Stromal cell of bone marrow (primary cell): ENCODE data around the gene PIMREG.

ENCODE experiments used
- DNase-seq: peaks from one replicate; pipeline ENCODE4 v3.0.0-alpha.2; 2012; ENCODE audit warnings: low read depth

The PIMREG gene

DNA sequence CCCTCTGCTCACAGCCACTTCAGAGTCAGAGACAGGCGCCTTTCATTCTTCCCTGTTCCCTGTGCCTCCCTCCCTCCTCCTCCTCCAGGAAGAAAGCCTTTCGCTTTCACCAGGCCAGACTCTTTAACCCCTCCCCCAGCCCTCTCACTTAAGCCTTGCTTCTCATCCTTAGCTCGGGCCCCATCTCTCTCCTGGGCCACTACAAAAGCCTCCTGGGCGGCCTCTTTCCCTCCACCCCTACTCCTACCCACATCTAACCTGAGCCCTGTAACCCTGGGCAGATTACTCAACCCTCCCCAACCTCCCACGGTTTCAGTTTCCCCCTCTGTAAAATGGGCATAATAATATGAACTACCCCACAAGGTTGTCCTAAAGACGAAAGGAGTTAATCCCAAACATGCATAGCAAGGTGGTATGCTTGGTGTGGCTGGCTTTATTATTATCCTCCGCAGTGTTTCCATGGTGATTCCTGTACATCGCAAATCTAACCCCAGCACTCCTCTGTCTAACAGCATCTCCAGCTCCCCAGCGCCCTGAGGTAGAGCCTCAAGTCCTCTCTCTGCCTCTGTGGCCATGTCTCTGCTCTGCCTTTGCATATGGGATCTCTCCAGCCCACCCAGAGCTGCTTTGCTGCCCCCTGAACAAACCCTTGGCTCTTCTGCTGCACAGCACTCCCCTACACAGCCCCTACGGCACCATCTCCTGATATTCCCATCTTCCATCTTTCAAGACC, 17.7 kb downstream of the PIMREG start:
- no peak for DNase-seq

DNA sequence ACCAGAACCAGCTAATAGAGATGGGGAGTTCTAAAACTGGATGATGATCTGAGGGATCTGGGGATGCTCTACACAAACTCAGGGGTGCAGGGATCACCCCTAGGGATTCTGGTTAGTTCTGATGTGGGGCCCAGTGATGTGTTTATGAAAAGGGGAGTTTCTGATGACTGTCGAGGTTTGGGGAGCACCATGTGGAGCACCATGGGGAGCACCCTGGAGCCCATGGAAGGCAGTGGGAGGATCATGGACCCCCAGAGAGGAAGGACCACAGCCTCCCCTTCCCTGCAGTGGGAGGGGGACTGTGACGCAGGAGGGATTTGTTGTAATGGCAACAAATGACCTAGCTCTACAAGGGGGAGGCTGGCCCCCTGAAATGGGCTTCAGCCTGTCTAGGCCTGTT, 18.4 kb downstream of the PIMREG start:
- DNase-seq, result no peak

DNA sequence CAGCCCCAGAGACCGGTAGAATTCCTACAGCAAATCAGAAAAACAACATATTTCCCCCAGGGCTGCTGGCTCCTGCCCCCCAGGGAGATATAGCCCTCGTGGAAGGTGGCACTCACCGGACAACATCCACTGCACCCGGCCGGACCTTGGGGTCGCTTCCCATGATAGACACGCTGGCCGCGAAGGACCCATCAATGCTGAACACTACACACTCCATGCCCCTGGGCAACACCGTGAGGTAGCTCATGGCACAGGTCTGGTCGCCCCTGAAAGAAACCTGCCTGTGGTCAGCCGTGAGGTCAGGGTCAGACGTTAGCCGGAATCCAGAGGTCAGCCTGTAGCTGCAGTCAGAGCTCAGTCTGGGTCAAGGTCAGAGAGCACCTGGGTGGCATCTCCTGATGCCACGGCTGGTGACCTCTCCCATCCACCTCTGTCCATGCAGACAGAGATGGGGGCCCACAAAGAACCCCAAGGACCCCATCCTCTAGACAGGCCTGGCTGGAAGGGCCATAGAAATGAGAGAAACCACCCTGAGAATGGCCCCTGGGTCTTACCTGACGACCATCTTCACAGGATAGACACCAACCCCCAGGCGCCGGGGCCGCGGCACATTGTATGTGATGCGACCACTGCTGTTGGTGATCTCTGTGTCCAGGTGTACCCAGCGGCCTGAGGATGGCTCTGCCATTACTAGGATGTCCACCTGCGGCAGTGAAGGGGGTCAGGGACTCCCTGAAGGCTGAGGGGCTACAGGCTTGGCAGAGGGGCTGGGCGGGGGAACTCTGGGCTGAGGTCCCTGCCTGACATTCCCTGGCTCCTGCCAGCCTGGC, 19.6 kb downstream of the PIMREG start:
- DNase-seq, result no peak

DNA sequence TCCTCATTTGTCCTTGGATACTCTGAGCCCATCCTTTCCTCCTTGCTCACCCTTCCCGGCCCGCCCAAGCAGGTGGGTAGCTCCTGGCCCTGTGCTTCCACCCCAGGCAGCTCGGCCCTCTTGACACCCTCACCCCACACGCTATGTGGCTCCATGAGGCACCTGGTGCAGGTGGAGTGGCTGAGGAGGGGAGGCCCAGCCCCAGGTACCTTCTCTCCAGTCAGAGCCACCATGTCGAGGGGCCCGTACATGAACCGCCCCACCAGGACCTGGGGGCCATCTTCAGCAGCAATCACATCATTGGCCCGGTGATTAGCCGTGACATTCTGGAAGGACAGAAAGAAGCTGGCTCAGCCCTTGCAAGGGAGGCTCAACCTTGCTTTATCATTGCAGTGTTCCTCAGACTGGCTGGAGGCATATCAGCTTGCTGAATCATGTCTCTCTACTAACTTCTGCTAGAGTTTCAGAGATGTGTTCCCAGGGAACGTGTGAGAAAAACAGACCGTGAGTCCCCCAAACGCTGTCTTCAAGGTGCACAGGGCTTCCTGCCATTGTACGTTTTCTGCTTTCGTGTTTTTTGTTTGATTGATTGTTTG, 20.3 kb downstream of the PIMREG start:
- DNase-seq, result no peak

DNA sequence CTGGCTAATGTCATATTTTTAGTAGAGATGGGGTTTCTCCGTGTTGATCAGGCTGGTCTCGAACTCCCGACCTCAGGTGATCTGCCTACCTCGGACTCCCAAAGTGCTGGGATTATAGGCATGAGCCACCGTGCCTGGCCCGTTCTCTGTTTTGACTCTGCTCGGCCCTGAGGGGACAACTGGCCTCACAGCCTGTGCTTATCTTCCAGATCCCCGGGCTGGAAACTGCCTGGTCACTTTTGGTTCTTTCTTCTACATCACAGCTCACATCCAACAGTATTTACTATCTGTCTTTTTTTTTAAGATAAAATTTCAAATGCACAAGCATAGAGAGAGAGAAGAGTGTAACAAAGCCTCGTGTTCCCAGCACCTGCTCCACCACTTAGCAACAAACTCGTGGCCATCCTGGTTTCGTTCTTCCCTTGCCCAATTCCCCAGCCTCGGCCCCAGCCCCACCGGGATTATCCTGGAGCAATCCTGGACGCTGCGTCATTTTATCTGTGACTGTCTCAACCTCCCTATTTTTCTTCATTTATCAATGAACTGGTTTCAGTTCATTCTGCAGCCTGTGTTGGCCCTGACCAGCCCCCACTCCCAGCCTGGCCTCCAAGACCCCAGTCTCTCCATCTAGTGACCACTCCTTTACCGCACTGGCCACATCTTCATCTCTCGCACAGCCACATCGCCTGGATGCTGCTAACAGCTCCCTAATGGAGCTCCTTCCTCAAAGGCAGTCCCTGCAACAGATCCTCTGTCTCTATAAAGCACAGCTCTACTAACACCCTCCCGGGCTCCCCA, 21.1 kb downstream of the PIMREG start:
- no peak for DNase-seq

DNA sequence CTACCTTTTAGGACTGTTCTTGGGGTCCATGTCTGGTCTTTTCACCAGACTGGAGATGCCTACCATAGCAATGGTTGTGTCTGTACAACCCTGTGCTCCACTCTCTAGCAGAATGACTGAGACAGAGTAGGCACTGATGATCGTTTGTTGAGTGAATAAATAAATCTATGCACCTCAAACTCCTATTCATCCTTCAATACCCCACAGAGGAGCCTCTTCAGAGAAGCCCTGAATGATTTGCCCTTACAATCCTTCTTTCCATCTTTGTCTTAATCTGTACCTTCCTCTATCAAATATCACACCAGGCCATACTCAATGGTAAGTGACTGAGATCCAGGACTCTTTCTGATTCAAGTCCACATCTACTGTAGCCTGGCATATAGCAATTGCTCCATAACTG, 23.3 kb downstream of the PIMREG start:
- no peak for DNase-seq

DNA sequence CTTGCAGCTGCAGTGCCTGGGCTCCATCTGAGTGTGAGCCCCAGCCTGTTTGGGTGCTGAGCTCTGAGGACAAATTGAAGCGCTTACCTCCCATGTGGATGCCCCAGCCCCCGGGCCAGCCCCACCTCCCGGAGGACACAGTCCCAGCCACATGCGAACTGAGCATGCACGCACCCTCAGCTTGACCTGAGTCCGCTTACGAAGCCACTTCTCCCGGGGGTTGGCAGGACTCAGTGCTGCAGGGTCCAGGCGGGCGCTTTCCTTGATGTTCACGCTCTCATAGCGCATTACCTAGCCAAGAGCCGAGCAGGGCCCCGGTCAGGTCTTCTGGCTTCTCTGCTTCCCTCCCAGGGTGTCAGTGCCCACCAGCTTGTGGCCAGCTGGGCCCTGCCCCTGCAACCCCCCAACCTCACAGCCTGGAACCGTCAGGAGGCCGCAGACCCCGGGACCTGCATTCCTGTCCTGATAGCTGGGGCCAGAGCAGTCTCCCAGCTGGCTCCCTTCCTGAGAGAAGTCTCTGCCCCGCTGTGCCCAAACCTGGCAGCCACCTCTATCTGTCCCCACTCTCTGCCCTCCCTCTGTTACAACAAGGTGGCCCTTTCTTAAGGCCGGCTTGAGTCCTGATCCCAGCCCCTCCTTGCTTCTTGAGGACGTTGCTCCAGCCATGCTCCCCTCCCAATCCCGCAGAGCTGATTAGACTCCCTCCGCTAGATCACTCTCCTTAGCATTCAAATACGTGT, 24.0 kb downstream of the PIMREG start:
- no peak for DNase-seq

DNA sequence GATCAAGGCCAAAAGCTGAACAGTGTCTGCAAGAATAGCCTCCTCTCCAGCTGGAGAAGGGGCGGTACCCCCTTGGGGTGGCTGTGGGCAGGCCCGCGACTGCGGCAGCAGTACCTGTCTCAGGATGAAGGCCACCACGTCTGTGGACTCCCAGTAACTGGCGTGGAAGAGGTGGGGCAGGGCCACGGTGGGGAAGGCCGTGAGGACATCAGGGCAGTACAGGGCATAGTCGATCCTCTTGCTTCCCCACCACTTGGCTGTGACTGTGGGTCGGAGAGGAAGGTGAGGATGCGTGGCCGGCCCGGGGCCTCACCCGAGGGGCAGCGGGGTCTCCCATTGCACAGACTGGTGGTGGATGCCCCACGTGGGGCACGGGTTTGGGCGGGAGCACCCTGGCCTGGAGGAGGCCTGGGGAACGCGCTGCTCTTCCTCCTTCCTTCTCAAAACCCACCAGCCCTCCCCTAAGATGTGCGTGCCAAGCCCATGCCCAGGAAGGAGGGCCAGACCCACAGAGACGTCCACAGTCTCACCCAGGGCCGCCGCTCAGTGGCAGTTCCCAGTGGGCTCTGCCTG, 26.0 kb downstream of the PIMREG start:
- DNase-seq, result no peak

DNA sequence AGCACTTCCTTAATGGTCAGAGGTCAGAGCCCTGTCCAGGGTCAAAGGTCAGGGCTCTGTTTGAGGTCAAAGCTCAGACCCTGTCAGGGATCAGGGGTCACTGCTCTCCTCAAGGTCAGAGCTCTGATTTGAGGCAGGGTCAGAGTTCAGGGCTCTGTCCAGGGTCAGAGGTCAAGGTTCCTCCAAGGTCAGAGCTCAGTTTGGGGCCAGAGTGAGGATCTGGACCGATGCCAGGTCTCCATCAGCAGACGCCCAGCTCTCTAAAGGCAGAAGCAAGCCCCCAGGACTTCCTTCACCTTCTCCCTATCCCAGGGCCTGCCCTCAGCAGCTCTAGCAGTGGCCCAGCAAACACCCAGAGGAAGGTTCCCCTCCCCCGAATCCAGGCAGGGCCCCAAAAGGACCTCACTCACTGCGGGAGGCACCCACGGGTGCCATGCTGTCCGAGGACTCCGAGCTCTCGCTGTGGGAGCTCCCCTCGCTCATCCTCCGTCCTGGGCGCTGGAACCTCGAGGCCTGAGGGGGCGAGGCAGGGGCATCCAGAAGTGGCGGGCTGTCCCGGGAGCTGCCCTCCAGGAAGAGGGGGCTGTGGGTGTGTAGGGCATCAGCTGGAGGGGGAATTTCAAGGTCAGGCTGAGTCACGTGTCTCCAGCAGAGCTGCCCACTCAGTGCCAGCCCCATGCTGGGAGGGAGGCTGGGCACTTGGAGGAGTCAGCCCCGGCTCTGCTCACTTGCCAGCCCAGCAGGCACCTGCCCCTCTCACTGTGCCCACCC, 26.7 kb downstream of the PIMREG start:
- no peak for DNase-seq

DNA sequence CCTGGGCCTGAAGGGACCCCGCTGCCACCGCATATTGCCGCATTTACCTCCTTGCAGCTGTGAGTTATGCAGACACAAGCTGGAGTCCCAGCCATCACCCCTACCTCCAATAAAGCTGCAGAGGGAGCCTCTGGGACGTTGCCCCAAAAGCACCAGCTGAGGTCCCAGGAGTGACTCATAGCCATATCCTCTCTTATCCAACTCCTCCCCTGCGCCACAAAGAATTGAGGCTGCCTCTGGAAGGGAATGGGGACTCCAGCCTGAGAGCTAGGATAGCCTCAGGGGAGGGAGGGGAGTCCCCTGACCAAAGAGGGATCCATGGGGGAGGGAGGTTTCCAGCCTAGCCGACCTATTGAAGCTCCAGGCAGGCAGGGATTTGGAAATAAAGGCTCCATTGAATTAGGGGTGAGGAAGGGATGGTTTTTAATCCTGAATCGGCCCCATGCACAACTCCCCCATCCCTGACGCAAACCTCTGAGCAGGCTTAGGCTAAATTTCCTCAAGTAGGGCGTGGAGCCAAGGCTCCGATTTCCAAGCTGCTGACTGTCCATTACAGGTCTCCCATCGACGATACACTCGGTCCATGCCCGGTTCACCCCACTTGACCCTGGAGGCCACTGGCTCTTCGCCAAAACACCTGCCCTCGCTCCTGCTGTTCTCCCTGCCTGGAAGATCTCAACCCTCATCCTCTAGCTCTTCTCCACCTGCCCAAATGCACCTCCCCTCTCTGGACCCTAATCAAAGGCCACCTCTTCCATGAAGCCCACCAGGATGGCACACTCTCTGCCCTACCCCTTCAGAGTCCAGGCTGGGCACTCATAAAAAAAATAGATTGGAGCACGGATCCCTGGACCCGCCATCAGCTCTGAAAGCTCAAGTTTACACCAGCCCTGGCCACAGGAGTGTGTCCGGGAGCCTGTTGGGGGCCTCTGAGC, 27.5 kb downstream of the PIMREG start:
- DNase-seq, result peak; percentile 48

DNA sequence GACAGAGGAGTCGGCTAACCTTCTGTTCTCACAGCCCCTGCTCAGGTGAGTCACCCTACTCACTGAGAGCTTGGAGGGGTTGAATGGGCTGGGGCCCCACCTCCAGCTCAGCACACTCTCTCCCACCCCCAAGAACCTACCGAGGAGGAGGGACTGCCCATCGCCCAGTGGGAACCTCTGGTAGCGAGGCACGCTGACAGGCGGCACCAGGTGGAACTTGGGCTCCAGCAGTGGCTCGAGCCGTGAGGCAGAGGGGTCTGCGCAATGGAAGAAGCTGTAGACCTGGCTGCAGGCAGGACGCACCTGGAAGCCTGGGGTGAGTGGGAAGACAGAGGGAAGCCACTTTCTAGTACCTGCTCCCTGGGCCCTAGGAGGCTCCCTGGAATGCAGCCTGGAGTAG, 28.3 kb downstream of the PIMREG start:
- no peak for DNase-seq

DNA sequence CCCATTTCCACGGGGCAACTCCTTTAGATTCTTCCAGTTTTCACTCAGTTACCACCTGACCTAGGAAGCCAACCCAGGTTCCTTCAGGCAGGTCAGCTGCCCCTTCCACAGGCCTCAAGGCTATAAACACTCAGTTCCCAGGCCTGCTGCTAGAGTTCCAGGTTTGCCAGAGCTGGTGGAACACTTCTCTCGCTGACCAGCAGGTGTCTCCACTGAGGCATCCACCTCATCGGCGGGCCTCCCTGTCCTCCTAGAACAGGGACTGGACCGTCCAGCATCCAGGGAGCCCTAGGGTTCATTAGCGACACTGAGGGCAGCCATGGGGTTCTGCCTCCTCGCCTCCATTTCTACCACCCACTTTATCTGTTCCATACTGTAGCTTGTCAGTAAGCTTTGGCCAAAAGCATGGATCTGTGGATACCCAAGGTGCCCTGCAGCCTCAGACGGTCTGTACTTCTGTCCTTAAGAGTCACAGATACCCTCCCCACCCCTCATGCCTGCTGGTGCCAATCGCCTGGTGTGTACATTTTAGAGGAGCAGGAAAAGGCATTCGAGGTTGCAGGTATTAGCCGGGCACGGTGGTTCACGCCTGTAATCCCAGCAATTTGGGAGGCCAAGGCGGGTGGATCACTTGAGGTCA, 29.0 kb downstream of the PIMREG start:
- DNase-seq, result peak; percentile 51

DNA sequence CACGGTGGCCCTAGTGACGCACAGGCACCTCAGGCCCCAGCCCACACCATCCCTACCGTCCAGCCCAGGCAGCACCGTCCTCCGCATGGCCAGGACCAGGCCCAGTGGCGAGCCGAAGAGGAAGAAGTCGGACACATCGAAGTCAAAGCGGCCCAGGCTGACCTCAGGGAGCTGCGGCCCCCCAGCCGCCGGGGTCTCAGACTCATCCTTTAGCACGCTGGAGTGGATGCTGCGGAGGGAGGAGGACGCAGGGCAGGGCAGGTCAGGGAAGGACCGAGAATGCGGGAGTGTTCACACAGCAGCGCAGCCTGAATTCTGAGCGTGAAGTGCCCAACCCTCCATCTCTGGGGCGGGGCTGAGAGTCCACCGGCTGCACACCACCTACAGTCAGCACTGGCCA, 30.1 kb downstream of the PIMREG start:
- no peak for DNase-seq

DNA sequence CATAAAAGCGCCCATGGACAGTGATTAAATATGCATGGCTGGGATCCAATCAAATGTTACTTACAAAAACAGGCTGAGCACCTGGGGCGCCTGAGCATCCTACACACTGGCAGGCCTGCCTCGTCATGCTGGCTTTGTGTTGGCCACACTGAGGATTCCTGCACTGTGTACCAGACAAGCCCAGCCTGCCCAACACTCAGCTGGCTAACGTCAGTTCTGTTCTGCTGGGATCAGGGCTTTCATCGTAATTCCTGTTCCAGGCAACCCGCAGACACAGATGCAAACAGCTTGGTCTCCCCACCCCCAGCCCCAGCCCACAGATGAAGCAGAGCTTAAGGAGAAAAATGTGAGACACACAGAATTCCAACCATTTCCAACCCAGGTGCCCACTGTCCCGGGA, 30.7 kb downstream of the PIMREG start:
- DNase-seq, result no peak

DNA sequence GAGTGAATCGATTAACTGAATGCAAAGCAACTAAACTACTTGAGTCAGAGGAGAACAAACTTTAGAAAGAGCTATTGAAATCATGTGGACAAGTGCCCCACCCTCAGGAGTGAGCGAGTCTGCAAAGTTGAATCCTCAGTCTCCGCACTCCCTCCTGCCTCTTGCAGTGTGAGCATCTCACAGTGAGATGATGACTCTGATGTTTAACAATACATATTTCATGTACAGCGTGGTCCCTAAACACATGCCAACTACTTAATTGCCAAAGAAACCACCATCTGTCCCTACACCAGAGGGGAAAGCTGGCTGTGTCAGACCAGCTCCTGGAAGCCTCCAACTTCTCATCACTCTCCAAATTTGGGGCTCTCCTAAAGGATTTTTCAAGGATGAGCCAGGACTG, 31.2 kb downstream of the PIMREG start:
- no peak for DNase-seq

DNA sequence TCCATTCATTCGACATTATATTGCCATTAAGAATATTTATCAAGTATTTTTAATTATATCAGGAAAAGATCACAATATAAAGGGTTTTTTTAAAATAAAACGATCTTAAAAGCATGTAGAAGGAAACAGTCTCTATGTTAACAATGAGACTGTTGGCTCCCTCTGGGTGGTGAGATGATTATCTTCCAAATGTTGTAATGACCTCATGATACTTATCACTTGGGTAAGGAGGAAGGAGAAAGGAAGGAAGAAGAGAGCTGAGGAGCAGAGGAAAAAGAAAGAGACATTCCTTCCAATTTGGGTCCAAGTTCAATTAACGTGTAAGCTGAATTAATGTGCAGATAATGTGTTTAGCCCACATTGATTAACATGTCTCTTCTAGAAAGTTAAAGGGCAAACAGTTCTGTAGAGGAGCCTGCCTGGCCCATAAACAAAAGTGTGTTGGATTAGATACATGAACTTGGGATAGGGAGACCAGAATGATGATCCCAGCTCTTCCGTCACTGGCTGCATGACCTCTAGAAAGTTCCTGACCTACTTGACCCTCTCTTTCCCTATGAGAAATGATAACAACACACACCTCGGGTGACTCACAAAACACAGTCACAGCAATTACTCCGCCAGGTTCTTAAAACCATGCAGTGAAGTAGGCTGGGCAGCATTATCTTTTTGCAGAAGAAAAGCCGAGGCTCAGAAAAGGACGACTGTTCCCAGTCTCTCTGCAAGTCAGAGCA, 32.0 kb downstream of the PIMREG start:
- DNase-seq, result no peak

DNA sequence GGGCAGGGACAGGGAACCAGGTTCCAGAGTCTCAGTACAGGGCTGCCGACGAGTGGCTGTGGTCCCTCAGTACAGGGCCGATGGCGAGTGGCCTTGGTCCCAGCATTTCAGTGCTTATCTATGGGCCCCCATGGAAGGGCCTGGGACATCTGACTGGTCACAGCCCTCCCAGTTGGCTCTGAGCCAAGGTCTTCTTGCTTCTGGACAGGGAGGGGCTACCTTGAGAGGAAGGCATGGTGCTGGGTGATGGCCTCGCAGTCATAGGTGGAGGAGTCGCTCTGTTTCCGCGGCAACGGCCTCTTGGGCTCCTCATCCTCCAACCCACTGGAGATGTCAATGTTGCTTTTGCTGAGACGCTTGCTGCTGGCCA, 32.5 kb downstream of the PIMREG start:
- DNase-seq, result no peak

DNA sequence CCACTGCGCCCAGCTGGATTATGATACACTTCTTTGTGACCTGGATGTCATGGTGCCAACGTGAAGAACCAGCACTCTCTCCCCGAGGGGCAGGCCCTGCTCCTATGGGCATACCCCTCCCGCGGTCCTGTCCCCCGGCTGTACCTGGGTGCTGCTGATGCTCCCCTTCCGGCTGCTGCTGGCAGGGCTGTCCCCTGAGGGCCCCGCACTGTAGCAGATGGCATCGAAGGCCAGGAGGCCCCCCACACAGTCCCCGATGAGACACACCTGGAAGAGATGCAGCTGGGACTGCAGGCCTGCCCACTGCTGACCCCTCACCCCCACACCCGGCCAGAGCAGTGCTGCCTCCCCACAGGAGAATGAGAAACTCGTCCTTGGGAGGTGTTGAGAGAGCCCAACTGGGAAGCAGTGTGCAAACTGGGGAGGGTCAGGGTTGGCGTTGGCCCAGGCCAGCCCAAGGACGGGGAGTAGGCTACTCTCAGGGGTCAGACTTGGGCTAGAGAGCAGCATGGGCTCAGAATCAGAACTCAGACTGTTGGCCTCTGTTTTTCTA, 33.7 kb downstream of the PIMREG start:
- no peak for DNase-seq
